ENCODE data around the gene CSGALNACT2.

The CSGALNACT2 gene

GRCh38 chr10:43114088-43114742 is 24.0 kb upstream of the CSGALNACT2 start:
- Histone ChIP-seq H3K36me3 (ENCODE audit: insufficient read depth, low read depth, low read length) (no peaks in the 10 kb centered on the region), H3K27ac (ENCODE audit: low read length) (no peak overlapping the region), H3K9ac (ENCODE audit: low read depth, low read length) (no peak overlapping the region; the same call in 1 of the 2 replicates), H3K4me3 (ENCODE audit: low read length) (no peak overlapping the region), H3K4me1 (ENCODE audit: insufficient read depth, low read length) (no peaks in the 10 kb centered on the region), H3K9me3 (ENCODE audit: insufficient read depth, low read depth, low read length) (no peaks in the 10 kb centered on the region), H3K27me3 (ENCODE audit: insufficient read depth, low read length) (no peaks in the 10 kb centered on the region)

DNA sequence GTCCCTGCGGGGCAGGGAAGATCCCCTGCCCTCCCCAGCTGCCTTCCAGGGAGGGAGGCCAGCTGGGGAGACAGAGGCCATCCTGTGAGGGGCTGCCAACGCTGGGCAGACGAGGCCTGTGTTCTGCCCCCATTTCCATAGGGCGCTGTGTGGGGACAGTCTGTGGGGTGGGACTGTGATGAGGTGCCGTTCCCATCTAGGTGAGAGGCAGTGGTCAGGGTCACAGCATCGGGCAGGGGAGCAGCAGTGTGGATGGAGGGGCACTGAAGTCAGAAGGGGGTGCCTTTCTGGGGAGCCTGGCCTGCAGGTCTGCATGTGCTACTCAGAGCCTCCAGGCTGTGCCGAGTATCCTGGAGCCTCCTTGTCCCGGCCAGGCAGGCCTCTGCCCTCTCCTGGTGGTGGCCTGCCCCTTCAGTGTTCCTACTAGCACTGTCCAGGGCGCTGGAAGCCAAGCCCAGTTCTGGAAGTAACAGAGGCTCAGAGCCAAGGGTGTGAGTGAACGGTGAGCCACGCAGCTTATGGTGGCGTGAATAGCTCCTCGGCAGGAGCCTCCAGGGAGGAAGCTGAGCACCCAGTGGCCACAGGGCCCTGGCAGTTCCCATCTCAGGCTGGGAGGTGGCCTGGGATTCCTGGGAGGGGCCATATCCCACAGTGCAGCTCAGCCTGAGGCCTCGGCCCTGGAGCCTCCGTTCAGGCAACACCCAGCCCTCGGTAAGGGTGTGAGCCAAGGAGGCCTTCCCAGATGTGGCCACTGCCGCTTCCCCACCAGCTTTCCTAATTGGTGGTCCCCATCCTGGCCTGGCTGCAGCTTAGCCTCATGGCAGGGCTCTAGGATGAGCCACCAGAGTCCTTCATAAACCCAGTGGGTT is 23.3 kb upstream of the CSGALNACT2 start:
- Histone ChIP-seq H3K27me3 (ENCODE audit: insufficient read depth, low read length) (no peaks in the 10 kb centered on the region), H3K4me3 (ENCODE audit: low read length) (no peak overlapping the region), H3K36me3 (ENCODE audit: insufficient read depth, low read depth, low read length) (no peaks in the 10 kb centered on the region), H3K27ac (ENCODE audit: low read length) (no peak overlapping the region), H3K9me3 (ENCODE audit: insufficient read depth, low read depth, low read length) (no peaks in the 10 kb centered on the region), H3K9ac (ENCODE audit: low read depth, low read length) (no peak overlapping the region), H3K4me1 (ENCODE audit: insufficient read depth, low read length) (no peaks in the 10 kb centered on the region)

- no peaks in the 10 kb centered on the region for H3K9me3 ChIP-seq (ENCODE audit: insufficient read depth, low read depth, low read length)
- H3K27me3 ChIP-seq (ENCODE audit: insufficient read depth, low read length): no peaks in the 10 kb centered on the region
- H3K4me1 ChIP-seq (ENCODE audit: insufficient read depth, low read length): no peaks in the 10 kb centered on the region
- no peak overlapping the region for H3K9ac ChIP-seq (ENCODE audit: low read depth, low read length)
- no peak overlapping the region for H3K4me3 ChIP-seq (ENCODE audit: low read length)
- H3K27ac ChIP-seq (ENCODE audit: low read length): no peak overlapping the region
- H3K36me3 ChIP-seq (ENCODE audit: insufficient read depth, low read depth, low read length): no peaks in the 10 kb centered on the region
Observed at GRCh38 chr10:43115881-43116595, 22.2 kb upstream of the CSGALNACT2 start.

DNA sequence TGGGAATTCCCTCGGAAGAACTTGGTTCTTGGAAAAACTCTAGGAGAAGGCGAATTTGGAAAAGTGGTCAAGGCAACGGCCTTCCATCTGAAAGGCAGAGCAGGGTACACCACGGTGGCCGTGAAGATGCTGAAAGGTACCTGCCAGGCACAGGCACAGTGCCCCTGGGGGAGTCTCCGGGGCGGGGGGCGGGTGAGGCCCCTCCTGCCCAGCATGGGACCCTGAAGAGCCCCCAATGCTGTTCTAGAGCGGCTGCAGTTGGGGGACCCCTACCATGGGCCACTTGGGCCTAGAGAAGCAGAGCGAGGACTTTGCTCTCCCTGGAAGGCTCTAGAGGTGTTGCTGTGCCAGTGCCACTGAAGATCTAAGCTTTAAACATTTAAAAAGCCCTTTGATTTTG is 21.6 kb upstream of the CSGALNACT2 start:
- Histone ChIP-seq H3K27me3 (ENCODE audit: insufficient read depth, low read length) (no peaks in the 10 kb centered on the region), H3K36me3 (ENCODE audit: insufficient read depth, low read depth, low read length) (no peaks in the 10 kb centered on the region), H3K4me1 (ENCODE audit: insufficient read depth, low read length) (no peaks in the 10 kb centered on the region), H3K4me3 (ENCODE audit: low read length) (no peak overlapping the region), H3K9ac (ENCODE audit: low read depth, low read length) (no peak overlapping the region), H3K27ac (ENCODE audit: low read length) (no peak overlapping the region), H3K9me3 (ENCODE audit: insufficient read depth, low read depth, low read length) (no peaks in the 10 kb centered on the region)

GRCh38 chr10:43117031-43117776 is 21.0 kb upstream of the CSGALNACT2 start:
- Histone ChIP-seq H3K9ac (ENCODE audit: low read depth, low read length) (no peak overlapping the region), H3K9me3 (ENCODE audit: insufficient read depth, low read depth, low read length) (no peaks in the 10 kb centered on the region), H3K27me3 (ENCODE audit: insufficient read depth, low read length) (no peaks in the 10 kb centered on the region), H3K36me3 (ENCODE audit: insufficient read depth, low read depth, low read length) (no peaks in the 10 kb centered on the region), H3K4me1 (ENCODE audit: insufficient read depth, low read length) (no peaks in the 10 kb centered on the region), H3K27ac (ENCODE audit: low read length) (no peak overlapping the region), H3K4me3 (ENCODE audit: low read length) (no peak overlapping the region)

DNA sequence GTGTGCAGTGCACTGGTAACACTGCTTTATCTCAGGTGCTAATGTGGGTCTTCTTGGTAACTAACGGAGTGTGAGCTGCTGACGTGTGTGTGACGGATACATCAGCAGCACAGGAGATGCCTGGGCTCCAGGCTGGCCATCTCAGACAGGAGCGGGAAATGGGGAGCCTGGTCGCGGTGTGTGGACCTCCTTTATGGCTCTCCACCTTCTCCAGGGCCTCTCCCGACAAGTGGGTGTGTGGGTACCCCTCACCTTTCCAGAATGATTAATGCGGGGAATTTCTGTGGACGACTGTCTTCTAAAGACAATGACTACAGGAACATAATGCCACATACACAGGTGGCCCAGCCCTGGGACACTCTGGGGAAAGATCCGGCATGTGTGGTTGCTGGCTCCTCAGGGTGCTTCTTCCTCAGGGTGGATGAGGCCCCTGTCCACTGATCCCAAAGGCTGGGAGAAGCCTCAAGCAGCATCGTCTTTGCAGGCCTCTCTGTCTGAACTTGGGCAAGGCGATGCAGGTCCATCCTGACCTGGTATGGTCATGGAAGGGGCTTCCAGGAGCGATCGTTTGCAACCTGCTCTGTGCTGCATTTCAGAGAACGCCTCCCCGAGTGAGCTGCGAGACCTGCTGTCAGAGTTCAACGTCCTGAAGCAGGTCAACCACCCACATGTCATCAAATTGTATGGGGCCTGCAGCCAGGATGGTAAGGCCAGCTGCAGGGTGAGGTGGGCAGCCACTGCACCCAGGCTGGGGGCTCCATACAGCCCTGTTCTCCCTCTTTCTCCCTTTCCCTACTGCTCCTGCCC is 20.3 kb upstream of the CSGALNACT2 start:
- no peaks in the 10 kb centered on the region for H3K27me3 ChIP-seq (ENCODE audit: insufficient read depth, low read length)
- no peak overlapping the region for H3K4me3 ChIP-seq (ENCODE audit: low read length)
- H3K4me1 ChIP-seq (ENCODE audit: insufficient read depth, low read length): no peaks in the 10 kb centered on the region

DNA sequence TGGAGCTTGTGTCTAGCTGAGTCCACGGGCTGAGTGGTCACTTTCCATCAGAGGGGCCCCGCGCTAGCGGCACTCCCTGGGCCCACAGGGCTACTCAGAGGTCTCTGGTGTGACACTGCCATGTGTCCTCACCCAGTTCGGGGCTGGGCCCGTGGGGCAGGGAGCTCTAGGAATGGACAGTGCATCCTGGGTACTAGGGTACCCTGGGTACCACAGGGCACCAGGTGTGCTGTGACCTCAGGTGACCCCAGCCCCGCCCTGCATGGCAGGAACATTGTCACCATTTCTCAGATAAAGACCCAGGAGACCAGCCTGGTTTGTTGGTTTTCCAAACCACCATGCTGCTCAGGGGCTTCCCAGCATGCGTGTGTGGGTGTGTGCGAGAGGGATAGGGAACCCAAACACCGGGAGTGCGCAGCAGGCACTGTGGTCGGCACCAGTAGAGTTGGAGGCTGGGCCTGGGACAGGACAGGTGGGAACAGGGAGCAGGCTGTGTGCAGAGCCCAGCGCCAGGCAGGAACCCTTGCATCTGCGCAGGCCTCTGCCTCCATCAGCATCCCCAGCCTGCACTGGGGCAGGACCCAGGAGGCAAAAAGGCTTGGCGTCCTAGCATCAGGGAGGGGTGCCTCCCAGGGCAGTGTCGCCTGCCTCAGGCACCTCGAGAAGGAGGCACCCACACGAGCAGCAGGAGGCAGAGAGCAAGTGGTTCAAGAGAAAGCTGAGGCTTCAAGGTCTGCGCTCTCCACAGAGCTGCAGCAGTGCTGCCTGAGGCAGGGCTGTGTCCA is 19.4 kb upstream of the CSGALNACT2 start:
- H3K27ac ChIP-seq (ENCODE audit: low read length): no peak overlapping the region
- H3K4me1 ChIP-seq (ENCODE audit: insufficient read depth, low read length): no peaks in the 10 kb centered on the region
- H3K9ac ChIP-seq (ENCODE audit: low read depth, low read length): no peak overlapping the region
- H3K27me3 ChIP-seq (ENCODE audit: insufficient read depth, low read length): no peaks in the 10 kb centered on the region
- H3K4me3 ChIP-seq (ENCODE audit: low read length): no peak overlapping the region
- no peaks in the 10 kb centered on the region for H3K36me3 ChIP-seq (ENCODE audit: insufficient read depth, low read depth, low read length)
- H3K9me3 ChIP-seq (ENCODE audit: insufficient read depth, low read depth, low read length): no peaks in the 10 kb centered on the region

More for the DNA sequence above, 20.3 kb upstream of the CSGALNACT2 start:
- H3K36me3 ChIP-seq (ENCODE audit: insufficient read depth, low read depth, low read length): no peaks in the 10 kb centered on the region
- no peak overlapping the region for H3K9ac ChIP-seq (ENCODE audit: low read depth, low read length)
- no peaks in the 10 kb centered on the region for H3K9me3 ChIP-seq (ENCODE audit: insufficient read depth, low read depth, low read length)
- H3K27ac ChIP-seq (ENCODE audit: low read length): no peak overlapping the region

DNA sequence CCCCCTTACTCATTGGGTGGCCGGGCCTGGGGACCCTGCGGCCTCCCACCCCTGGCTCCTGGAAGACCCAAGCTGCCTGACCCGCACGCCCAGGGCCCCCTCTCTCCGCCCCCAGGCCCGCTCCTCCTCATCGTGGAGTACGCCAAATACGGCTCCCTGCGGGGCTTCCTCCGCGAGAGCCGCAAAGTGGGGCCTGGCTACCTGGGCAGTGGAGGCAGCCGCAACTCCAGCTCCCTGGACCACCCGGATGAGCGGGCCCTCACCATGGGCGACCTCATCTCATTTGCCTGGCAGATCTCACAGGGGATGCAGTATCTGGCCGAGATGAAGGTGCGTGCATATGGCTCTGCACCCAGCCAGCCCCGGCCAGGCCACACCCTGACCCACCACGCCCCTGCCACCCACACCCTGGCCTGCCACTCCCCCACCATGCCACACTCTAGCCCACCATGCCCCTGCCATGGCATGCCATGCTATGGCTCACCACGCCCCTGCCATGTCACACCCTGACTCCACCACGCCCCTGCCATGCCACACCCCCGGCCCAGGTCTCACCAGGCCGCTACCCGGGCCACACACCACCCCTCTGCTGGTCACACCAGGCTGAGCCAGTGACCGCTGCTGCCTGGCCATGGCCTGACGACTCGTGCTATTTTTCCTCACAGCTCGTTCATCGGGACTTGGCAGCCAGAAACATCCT is 18.7 kb upstream of the CSGALNACT2 start:
- Histone ChIP-seq H3K27ac (ENCODE audit: low read length) (no peak overlapping the region), H3K27me3 (ENCODE audit: insufficient read depth, low read length) (no peaks in the 10 kb centered on the region)

GRCh38 chr10:43120116-43120928 is 17.9 kb upstream of the CSGALNACT2 start:
- Histone ChIP-seq H3K36me3 (ENCODE audit: insufficient read depth, low read depth, low read length) (no peaks in the 10 kb centered on the region), H3K27me3 (ENCODE audit: insufficient read depth, low read length) (no peaks in the 10 kb centered on the region), H3K9me3 (ENCODE audit: insufficient read depth, low read depth, low read length) (no peaks in the 10 kb centered on the region), H3K9ac (ENCODE audit: low read depth, low read length) (no peak overlapping the region), H3K4me3 (ENCODE audit: low read length) (no peak overlapping the region), H3K4me1 (ENCODE audit: insufficient read depth, low read length) (no peaks in the 10 kb centered on the region), H3K27ac (ENCODE audit: low read length) (no peak overlapping the region)

More for the DNA sequence above, 18.7 kb upstream of the CSGALNACT2 start:
- H3K4me3 ChIP-seq (ENCODE audit: low read length): no peak overlapping the region
- no peak overlapping the region for H3K9ac ChIP-seq (ENCODE audit: low read depth, low read length)
- no peaks in the 10 kb centered on the region for H3K9me3 ChIP-seq (ENCODE audit: insufficient read depth, low read depth, low read length)
- H3K36me3 ChIP-seq (ENCODE audit: insufficient read depth, low read depth, low read length): no peaks in the 10 kb centered on the region
- H3K4me1 ChIP-seq (ENCODE audit: insufficient read depth, low read length): no peaks in the 10 kb centered on the region

Data from iPS-20b (cell line).